ENCODE data around the gene FAM72B.
"Not testable (repeated sequence)": the region's sequence is repeated elsewhere in the genome, so short reads cannot be mapped to it uniquely, and the experiment has no call there.

- TF ChIP-seq CTCF (conservative IDR thresholded peaks at IDR 0.05; ENCODE audit: low read depth, low read length); CEBPB (IDR thresholded peaks at IDR 0.05; ENCODE audit: low read depth, low read length): not testable (repeated sequence)
Measured at GRCh38 chr1:121184290-121185127, at the start of gene FAM72B, which contains the start of gene SRGAP2C.
